Heart left ventricle (tissue), 13 donors: ENCODE measurements around the gene LNX1.

Source experiments
- CTCF ChIP-seq, 12 donors: fragments of 200-600 bp; sonication (generic) in 4 of 12; IDR thresholded peaks; one replicate each; pipeline versions ENCODE4 v1.5.0 to v1.8.0; 2018 to 2022; ENCODE audit warnings: antibody characterized with exemption in 12 of 12, mild to moderate bottlenecking in 5 of 12
- POLR2A ChIP-seq, 2 donors: fragments of 450-650 bp; IDR thresholded peaks; one replicate each; pipeline ENCODE4 v1.6.1; 2017; ENCODE audit warnings: antibody characterized with exemption in 2 of 2, mild to moderate bottlenecking in 2 of 2, moderate library complexity in 2 of 2
- donor health status: ischemic (EF 13 %, LVEDD 7.1; RV severe dilation, severe dysfunction).
- donor health status: DM: no; HTN: yes; CAD: no.
- donor health status: DM: no; HTN: no; CAD: no.
- donor health status: ischemic (EF 25% LVEDD 6.9; RV normal size, moderate dysfunction).
- donor health status: ischemic (EF 25% LVEDD 5.7; RV mildly dilated, moderate dysfunction).
- donor health status: ischemic (EF 35%, LVEDD 5.7; RV mildly dilated, moderate dysfunction).
- donor health status: nonischemic (EF 11% LVEDD 7.7; RV severe dilation, severe dysfunction).
- donor health status: DM: yes; HTN: yes; CAD: no.
- donor health status: PGD.
- donor health status: ischemic (EF 29% LVEDD 5.4; RV normal size, mild dysfunction).
- donor health status: nonischemic (EF 23%, LVEDD 6.1; RV moderate dilation, normal function).

- TF ChIP-seq CTCF (IDR thresholded peaks at IDR 0.05), result no peak
- no peak for TF ChIP-seq POLR2A (IDR thresholded peaks at IDR 0.05)
Measured at GRCh38 chr4:53481586-53481985, 109.7 kb downstream of the LNX1 start.
